Neuron (in vitro differentiated cells): Measurements from ENCODE around the gene DSG3.

Experiments used
- H2AFZ ChIP-seq: one replicate; pipeline ENCODE4 v1.6.1; 2013; ENCODE audit warnings: low read depth, mild to moderate bottlenecking, inconsistent platforms, low read length, moderate library complexity
- H3K27me3 ChIP-seq: one replicate; pipeline ENCODE4 v1.6.1; 2013; ENCODE audit warnings: low read length; ENCODE audit not compliant: insufficient read depth
- H3K36me3 ChIP-seq: one replicate; pipeline ENCODE4 v1.6.1; 2013; ENCODE audit warnings: low read length; ENCODE audit not compliant: insufficient read depth
- H3K4me1 ChIP-seq: one replicate; pipeline ENCODE4 v1.6.1; 2013; ENCODE audit warnings: low read length; ENCODE audit not compliant: insufficient read depth
- H3K4me3 ChIP-seq: 2 replicates; pipeline ENCODE4 v1.5.1; 2013; ENCODE audit warnings: mild to moderate bottlenecking, low read length, moderate library complexity
- H3K9me3 ChIP-seq: one replicate; pipeline ENCODE4 v1.6.1; 2013; ENCODE audit warnings: low read length

Gene DSG3

DNA sequence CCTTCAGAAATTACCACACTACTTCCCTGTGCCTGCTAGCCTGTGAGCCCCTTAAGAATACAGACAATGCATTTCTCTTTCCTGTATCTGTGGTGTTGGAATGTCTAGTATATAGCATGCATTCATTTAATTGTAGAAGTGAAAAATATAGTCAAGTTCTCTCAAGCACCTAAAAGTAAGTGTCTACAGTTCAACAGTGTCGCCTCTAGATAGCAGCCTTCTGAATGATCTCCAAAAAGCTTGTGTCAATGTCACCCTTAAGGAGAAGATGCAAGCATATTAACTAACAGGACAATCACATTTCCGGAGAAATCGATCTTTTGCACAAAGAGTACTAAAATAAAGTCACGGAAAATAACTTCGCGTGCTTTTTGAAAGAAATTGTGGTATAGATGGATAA lies 27.5 kb upstream of the DSG3 start:
- H3K4me3 ChIP-seq: no peak overlapping the region
- H3K27me3 ChIP-seq: no peaks in the 10 kb centered on the region
- H3K9me3 ChIP-seq: no peaks in the 10 kb centered on the region
- H3K4me1 ChIP-seq: no peaks in the 10 kb centered on the region
- H3K36me3 ChIP-seq: no peaks in the 10 kb centered on the region
- no peak overlapping the region for H2AFZ ChIP-seq

DNA sequence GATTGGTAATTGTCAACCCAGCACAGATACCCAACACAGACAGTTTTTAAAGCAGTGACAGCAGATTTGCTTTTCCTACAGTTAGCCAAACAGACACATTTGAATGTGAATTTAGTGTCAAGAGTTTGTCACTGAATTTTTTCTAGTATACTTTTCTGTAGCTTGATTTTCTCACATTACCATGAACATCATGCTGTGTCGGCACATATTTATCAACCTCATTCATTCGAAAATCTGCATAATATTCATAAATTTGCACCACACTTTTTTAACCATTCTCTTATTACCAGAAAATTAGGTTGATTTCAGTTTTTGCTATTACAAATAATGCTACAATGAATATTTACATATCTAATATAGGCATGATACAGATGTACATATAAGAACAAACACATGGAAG lies 27.0 kb upstream of the DSG3 start:
- Histone ChIP-seq H3K4me1 (no peaks in the 10 kb centered on the region), H3K27me3 (no peaks in the 10 kb centered on the region), H3K9me3 (no peaks in the 10 kb centered on the region), H3K36me3 (no peaks in the 10 kb centered on the region), H3K4me3 (no peak overlapping the region), H2AFZ (no peak overlapping the region)

DNA sequence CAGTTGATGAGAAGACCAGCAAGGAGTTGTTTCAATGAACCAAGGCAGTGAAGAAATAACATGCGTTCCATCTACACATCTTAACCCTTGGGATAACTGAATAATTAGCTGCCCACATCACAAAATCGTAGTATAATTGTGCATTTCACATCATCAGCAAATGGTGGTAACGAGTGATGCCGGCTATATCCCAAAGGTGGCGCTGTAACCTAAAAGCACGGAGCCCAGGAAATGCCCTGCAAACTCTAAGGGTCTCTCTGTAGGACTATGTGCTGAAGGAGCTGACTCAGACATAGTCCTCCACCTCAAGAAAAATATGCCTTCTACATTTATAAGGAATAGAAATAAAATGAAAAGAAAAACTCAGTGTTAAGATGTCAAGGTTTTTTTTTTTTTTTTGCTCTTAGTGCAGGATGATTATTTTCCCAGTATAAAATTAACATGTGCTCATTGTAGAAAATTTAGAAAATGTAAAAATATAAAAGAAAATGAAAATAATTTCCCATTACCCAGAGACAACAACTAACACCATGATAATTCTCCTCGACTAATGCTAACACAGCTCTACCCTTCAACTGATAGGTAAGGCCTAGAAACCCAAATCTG lies 23.1 kb upstream of the DSG3 start:
- peaks cover 5% of the 10 kb centered on the region for H3K27me3 ChIP-seq
- no peaks in the 10 kb centered on the region for H3K4me1 ChIP-seq
- H3K9me3 ChIP-seq: no peaks in the 10 kb centered on the region
- no peak overlapping the region for H3K4me3 ChIP-seq
- H3K36me3 ChIP-seq: no peaks in the 10 kb centered on the region
- no peak overlapping the region for H2AFZ ChIP-seq

DNA sequence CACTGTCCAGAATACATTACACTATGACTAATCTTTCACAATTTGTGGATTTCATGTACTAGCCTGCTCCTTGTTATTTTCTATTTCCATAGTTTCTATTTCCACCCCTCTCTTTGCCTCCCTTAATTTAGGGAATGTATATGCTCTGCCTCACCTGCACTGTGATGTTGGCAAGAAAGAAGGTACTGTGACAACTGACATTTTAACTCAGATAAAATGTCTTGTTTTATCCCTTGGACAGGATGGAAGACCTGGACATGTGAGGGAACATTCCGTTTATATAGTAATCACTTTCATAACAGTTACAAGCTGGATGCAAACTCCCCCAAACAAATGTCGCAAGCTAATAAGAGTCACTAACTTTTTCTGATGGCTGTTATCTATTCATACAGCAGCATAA lies 21.5 kb upstream of the DSG3 start:
- Histone ChIP-seq H3K4me3 (no peak overlapping the region), H3K27me3 (peaks cover 7% of the 10 kb centered on the region), H3K36me3 (no peaks in the 10 kb centered on the region), H2AFZ (no peak overlapping the region), H3K4me1 (no peaks in the 10 kb centered on the region), H3K9me3 (no peaks in the 10 kb centered on the region)

DNA sequence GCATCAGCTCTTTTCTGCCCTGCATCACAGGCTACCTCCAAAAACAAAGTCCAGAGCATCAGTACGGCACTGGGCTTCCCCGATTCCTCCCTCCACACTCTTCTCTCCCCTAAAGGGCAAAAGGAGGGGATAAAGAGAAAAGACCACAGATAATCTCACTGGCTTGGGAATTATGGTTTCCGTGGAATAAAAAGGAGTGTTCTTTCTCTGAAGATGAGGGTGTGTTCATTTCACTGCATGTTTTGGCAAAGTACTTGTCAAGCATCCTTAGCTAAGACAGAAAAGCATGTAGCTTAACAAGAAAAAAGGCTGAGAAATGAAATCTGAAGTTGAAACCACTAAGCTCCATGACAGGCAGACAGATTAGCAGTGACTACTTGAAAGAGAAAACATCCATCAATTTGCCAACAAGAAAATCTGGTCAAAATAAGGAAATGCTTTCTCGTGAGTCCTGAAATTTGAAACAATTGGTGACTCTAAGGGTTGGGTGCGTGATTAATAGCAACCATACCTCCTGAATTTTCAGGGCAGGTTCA lies 20.6 kb upstream of the DSG3 start:
- no peak overlapping the region for H2AFZ ChIP-seq
- no peak overlapping the region for H3K4me3 ChIP-seq
- H3K9me3 ChIP-seq: no peaks in the 10 kb centered on the region
- H3K36me3 ChIP-seq: no peaks in the 10 kb centered on the region
- no peaks in the 10 kb centered on the region for H3K4me1 ChIP-seq
- H3K27me3 ChIP-seq: peaks cover 7% of the 10 kb centered on the region

DNA sequence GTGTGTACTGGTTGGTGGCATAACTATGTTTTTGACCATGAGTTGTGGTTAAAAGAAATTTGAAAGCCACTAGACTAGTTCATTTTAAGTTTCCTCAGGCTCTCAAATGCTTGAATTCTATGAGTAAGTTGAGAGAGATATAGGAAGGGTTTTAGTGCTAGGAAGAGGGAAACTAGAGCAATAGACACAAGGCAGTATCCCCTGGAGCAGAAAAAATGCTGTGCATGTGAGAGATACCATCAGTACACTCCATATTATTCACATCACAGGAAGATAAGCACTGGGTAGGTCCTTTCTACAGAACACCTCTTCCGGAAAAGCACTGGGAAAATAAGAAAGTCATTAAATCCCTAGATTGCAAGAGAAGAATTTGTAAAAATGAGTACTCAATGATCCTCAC lies 19.3 kb upstream of the DSG3 start:
- H3K4me3 ChIP-seq: no peak overlapping the region

DNA sequence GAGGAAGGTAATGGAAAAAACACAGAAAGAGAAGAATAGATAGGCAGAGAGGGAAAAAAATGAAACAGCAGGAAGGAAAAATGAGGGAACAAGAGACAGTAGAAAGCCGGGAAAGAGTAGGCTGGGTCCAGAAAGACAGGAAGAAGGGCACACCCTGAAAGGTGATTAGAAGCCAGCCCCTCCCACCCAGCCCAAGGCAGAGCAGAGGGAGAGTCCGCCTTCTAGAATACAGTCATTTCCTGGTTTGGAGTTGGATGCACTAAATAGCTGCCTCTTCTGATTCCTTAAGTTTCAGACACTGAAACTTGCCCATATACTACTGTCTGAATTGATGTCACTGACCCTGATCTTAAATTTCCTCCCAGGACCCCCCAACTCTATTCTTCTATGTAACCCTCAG lies 17.9 kb upstream of the DSG3 start:
- Histone ChIP-seq H3K36me3 (no peaks in the 10 kb centered on the region), H3K4me3 (no peak overlapping the region), H3K4me1 (no peaks in the 10 kb centered on the region), H3K27me3 (peaks cover 7% of the 10 kb centered on the region), H3K9me3 (no peaks in the 10 kb centered on the region), H2AFZ (no peak overlapping the region)

More for the DNA sequence above, 19.3 kb upstream of the DSG3 start:
- no peaks in the 10 kb centered on the region for H3K9me3 ChIP-seq
- no peak overlapping the region for H2AFZ ChIP-seq
- no peaks in the 10 kb centered on the region for H3K36me3 ChIP-seq
- no peaks in the 10 kb centered on the region for H3K4me1 ChIP-seq
- peaks cover 7% of the 10 kb centered on the region for H3K27me3 ChIP-seq

DNA sequence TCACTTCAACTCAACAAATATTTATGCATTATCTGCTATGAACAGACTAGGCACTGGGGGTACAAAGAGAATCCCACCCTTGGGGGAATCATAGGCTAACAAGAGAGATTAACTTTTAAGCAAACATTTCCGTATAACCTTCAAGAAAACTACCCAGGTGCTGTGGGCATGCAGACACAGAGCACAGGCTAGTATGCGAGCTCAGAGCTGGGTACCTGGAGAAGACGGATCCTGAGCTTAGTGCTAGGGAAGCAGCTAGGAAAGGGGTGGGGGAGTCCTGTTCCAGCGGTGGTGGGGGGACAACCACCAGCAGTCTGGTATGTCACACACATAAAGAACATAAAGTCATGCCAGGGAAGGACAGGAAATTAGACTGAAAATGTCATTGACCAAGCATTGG lies 17.5 kb upstream of the DSG3 start:
- Histone ChIP-seq H3K27me3 (peaks cover 7% of the 10 kb centered on the region), H2AFZ (no peak overlapping the region), H3K36me3 (no peaks in the 10 kb centered on the region), H3K4me3 (no peak overlapping the region), H3K4me1 (no peaks in the 10 kb centered on the region), H3K9me3 (no peaks in the 10 kb centered on the region)

DNA sequence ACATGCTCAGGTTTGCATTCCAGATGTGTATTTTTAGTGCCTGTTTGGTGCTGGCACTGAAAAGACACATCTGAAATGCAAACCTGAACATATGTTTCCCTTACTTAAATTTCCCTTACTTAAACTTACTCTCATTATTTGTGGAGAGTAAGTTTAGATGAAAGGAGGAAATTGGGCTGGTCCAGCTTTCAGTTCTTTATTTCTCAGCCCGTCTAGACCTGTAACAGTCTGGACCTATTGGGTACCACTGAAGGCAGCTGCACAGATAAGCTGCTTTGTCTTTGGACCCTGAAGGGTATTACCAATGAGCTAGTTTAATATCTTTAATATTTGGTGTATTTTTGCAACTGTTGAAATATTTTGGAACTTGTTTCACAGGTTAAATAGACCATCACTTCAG lies 17.0 kb upstream of the DSG3 start:
- Histone ChIP-seq H3K27me3 (peaks cover 7% of the 10 kb centered on the region), H3K36me3 (no peaks in the 10 kb centered on the region), H3K9me3 (no peaks in the 10 kb centered on the region), H2AFZ (no peak overlapping the region), H3K4me1 (no peaks in the 10 kb centered on the region), H3K4me3 (no peak overlapping the region)

DNA sequence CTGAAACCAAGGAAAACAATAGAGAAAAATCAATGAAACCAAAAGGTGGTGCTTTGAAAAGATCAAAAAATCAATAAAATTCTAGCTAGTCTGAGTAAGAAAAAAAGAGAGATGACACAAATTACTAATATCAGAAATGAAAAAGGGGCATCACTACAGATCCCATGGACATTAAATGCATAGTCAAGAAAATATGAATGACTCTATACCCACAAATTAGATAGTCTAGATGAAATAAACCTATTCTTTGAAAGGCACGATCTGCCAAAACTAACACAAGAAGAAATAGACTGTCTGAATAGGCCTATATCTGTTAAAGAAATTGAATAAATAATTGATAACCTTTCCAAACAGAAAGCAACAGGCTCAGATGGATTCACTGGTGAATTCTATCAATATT lies 15.2 kb upstream of the DSG3 start:
- H3K36me3 ChIP-seq: no peaks in the 10 kb centered on the region
- no peaks in the 10 kb centered on the region for H3K4me1 ChIP-seq
- no peak overlapping the region for H3K4me3 ChIP-seq
- H3K9me3 ChIP-seq: no peaks in the 10 kb centered on the region
- peaks cover 2% of the 10 kb centered on the region for H3K27me3 ChIP-seq
- H2AFZ ChIP-seq: no peak overlapping the region

DNA sequence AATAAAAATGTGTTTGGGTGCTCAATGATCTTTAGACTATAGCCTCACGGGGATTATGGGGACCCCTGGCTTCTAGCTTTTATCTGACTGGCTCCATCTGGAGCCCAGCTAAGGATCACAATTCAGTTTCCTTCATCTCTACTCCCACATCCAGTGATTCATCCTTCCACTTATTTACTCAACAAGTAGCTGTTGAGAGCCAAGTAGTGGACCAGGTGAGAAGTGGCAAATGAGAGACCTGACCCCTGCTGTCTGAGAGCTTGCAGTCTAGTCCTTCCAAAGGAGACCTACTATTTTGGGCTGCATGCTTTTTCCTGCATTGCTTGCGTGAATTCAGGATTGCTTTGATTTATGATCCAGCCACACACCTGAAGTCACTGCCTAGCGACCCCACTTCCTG lies 10.7 kb upstream of the DSG3 start:
- no peak overlapping the region for H2AFZ ChIP-seq
- H3K4me1 ChIP-seq: no peaks in the 10 kb centered on the region
- no peaks in the 10 kb centered on the region for H3K36me3 ChIP-seq
- no peaks in the 10 kb centered on the region for H3K9me3 ChIP-seq
- no peak overlapping the region for H3K4me3 ChIP-seq
- no peaks in the 10 kb centered on the region for H3K27me3 ChIP-seq

DNA sequence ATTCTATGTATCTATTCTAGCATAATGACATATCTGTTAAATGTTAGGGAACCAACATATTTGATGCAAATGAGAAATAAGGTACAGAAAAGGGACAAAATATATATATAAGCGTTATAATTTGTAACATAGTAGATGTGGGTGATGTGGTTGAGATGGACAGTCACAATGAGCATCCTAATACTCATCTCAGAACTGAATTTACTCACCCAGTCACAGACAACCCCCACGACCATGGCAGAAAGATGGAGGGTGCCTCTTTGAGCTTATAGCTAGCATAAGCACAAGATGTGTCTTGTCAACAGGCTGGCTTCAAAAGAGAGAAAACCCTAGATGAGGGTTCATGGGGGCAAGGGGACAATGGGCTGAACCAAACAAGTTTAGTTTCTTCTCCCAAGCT lies 9.1 kb upstream of the DSG3 start:
- Histone ChIP-seq H3K4me3 (no peak overlapping the region), H2AFZ (no peak overlapping the region), H3K9me3 (no peaks in the 10 kb centered on the region), H3K4me1 (no peaks in the 10 kb centered on the region), H3K27me3 (no peaks in the 10 kb centered on the region), H3K36me3 (no peaks in the 10 kb centered on the region)

DNA sequence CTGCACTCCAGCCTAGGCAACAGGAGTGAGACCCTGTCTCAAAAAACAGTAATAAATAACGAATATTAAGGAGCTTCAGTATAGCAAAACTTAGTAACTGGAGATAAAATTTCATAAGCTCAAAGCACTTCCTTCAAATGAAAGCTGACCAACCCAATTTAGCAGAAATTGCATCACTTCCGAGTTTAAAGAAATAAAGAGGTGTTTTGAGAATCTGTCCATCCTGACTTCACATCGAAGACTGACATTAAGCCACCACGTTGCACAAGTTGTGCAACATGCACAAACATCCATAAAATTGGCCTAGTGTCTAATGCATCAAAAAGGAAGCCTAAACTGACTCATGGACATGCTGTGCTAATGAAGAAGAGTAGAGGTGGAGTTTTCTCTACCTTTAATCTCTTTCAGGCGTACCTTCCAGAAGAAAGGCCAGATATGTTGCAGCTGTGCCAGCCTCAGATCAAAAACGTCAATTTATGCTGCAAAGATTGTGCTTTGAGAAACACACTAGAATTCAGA lies 7.7 kb upstream of the DSG3 start:
- Histone ChIP-seq H3K27me3 (no peaks in the 10 kb centered on the region), H2AFZ (no peak overlapping the region), H3K4me1 (no peaks in the 10 kb centered on the region), H3K4me3 (no peak overlapping the region), H3K36me3 (no peaks in the 10 kb centered on the region), H3K9me3 (no peaks in the 10 kb centered on the region)

DNA sequence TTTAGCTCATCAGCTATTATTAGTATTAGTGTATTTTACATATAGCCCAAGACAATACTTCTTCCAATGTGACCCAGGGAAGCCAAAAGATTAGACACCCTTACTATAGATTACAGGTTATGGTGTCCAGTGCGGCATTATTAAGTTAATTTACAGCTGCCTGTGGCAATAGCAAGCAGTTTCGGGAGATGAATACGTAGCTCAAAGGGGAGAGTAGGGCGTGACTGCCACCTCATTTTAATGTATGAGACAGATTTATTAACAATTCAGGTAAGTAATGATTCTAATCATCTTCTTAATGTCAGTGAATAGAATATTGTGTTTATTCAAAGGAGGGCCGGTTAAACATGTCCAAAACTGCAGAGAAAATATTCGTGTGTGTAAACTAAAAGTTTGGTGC lies 6.8 kb upstream of the DSG3 start:
- Histone ChIP-seq H3K27me3 (no peaks in the 10 kb centered on the region), H3K36me3 (no peaks in the 10 kb centered on the region), H2AFZ (no peak overlapping the region), H3K4me3 (no peak overlapping the region), H3K9me3 (no peaks in the 10 kb centered on the region), H3K4me1 (no peaks in the 10 kb centered on the region)
